KBM-7 (cell line): ENCODE measurements around the gene ESRRA.

Source experiments
- DNase-seq: peaks from one replicate; pipeline ENCODE4 v3.0.0-alpha.2; 2015
- in situ Hi-C: fragments of 300-500 bp; cut with MboI; formaldehyde crosslinking; loops from 2 replicates; pipeline ENCODE4 v1.14.3; 2020; ENCODE audit warnings: low sequenced_read_pairs, low pct_unique_long_range_greater_than_20kb, mixed read lengths

Gene ESRRA

GRCh38 chr11:64268893-64269539, 36.3 kb upstream of the ESRRA start:
- DNase-seq: peak; percentile 57
- in situ Hi-C loops: no loop called here

GRCh38 chr11:64269540-64270220, 35.6 kb upstream of the ESRRA start:
- peak; percentile 100 for DNase-seq
- in situ Hi-C loops: no loop called here

DNA sequence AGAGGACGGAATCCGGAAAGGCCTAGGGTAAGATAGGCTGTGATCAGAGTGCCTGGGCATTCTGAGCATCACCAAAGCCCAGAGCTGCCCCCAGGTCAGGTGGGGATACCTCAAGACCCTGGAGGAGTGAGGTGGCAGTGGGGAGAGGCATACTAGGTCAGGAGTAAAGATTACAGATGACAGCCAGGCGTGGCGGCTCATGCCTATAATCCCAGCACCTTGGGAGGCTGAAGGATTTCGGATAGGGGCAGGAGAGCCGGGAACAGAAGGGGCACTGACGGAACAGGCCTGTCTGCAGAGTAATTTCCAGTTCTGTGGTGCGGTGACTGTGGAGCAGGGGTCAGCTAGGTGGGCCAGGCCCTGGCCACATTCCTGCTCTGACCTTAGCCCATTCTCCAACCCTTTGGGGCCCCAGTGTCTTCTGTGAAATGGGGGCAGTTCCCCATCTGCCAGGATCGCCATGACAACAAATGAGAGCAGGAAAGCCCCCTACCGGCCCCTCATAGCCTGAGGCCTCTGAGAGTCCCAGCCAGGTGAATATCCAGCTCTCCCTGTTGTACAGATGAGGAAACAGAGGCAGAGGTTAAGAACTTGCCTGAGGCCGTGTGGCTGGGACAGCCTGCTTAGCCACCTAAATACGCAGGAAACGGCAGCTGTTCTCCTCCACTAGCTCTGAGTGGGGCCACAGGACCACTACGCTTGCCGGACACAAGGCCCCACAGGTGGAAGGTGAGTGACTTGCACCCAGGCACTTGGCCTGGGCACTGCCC, 30.1 kb upstream of the ESRRA start:
- DNase-seq: no peak
- in situ Hi-C loops: no loop called here

DNA sequence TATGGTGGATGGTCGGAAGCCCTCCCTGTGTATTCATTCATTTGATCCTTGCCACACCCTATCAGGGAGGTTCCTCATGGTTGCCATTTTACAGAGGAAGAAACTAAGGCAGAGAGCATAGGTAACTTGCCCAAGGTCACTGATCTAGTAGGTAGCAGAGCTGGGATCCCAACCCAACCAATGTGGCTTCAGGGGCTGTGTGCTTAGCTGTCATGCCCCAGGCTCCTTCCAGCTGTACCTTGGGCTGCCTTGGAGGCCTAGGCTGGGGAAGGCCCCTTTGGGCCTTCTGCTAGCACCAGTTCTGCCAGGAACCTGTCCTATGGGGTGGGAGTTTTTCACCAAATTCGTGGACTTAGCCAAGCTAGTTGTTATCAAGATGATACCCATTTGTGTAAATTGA, 29.5 kb upstream of the ESRRA start:
- no peak for DNase-seq
- in situ Hi-C loops: no loop called here

DNA sequence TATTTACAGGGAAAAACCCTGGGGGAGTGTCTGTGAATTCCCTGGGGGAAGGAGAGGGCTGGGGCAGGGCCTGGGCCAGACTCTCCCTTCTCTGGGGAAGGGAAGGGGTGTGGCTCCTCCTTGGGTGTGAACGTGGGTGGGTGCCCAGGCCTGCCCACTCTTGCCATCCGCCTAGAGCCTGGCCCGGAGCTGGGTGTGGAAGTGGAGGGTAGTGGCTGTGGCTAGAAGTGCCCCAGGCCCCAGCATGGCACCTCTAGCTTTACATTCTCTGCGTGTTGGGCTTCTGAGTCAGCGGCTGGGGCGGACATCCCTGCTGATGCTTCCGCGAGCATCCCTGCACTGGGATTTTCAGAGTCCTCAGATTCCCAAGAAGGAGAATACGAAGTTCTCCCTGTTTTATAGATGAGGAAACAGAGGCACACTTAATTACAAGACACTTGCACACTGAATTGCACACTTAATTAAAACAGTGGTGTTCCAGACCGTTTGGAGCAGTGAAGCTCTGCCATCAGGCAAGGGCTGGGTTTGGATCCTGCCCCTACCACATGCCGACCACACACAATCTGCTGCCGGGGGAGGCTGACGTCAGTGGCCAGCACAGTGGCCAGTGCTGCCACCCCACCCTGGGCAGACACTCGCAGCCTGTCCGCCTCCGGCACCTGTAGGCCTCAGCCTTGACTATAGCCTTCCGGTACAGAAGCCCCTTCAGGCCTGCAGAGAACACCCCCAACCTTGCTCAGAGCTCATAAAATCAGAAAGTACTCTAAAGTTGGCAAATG, 28.5 kb upstream of the ESRRA start:
- in situ Hi-C loops: no loop called here
- no peak for DNase-seq

GRCh38 chr11:64278576-64279190, 26.6 kb upstream of the ESRRA start:
- no peak for DNase-seq
- in situ Hi-C loops: no loop called here

- in situ Hi-C loops: no loop called here
- DNase-seq: no peak
These were observed 23.2 kb upstream of the ESRRA start for GRCh38 chr11:64281957-64282770.

- DNase-seq: no peak
- in situ Hi-C loops: no loop called here
These were observed 22.2 kb upstream of the ESRRA start for GRCh38 chr11:64283092-64283491.

- peak; percentile 94 for DNase-seq
- in situ Hi-C loops: no loop called here
These were observed 21.0 kb upstream of the ESRRA start, which contains the start of gene BAD for GRCh38 chr11:64284048-64284961. Gene BAD, minus strand, starts transcription at chr11:64284665. Its CDS starts 297 bp downstream, at chr11:64284368.

DNA sequence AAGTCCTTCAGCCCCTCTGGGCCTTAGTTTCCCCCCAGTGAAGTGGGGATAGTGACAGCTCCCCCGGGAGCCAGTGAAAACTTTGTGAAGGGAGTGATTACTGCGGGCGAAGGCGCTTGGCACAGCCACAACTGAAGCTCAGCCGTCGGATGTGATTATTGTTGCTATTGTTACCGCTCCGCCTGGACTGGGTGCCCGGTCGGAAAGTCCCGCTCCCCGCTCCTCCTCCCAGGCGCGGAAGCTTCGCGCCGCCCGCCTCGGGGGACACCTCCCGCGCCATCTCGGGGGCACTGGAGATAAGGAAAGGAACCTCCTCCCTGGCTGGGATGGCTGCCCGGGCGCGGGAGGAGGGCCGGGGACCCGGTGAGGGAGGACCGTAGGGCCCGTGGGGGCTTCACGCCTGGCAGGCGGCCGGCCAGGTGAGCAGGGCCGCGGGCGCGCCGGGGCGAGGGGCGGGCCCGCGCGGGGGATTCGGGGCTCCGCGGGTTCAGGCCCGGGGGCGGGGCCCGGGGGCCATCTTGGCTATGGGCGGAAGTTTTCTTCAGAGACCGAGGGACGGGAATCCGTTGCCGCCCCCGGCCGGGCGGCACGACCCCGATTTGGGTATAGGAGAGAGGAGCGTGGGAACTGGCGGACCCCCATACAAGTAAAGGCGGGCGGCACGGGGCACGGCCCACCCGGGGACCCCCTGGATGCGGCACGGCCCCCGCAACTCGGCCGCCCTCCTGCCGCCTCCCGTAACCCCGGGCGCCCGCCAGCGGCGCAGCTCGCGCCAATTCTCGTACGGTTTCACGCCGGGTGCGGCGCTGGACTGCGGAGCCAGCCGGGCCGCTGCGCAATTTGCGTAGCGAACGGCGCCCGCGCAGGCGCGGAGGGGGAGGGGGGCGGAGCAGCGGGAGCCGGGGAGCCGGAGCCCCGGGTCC, 20.1 kb upstream of the ESRRA start, which contains the start of gene GPR137:
TSS of gene GPR137 (plus strand) at position 887 of the 923 bp plus-strand sequence. CDS start 677 bp downstream, outside the sequence.
- in situ Hi-C loops: no loop called here
- peak; percentile 88 for DNase-seq

DNA sequence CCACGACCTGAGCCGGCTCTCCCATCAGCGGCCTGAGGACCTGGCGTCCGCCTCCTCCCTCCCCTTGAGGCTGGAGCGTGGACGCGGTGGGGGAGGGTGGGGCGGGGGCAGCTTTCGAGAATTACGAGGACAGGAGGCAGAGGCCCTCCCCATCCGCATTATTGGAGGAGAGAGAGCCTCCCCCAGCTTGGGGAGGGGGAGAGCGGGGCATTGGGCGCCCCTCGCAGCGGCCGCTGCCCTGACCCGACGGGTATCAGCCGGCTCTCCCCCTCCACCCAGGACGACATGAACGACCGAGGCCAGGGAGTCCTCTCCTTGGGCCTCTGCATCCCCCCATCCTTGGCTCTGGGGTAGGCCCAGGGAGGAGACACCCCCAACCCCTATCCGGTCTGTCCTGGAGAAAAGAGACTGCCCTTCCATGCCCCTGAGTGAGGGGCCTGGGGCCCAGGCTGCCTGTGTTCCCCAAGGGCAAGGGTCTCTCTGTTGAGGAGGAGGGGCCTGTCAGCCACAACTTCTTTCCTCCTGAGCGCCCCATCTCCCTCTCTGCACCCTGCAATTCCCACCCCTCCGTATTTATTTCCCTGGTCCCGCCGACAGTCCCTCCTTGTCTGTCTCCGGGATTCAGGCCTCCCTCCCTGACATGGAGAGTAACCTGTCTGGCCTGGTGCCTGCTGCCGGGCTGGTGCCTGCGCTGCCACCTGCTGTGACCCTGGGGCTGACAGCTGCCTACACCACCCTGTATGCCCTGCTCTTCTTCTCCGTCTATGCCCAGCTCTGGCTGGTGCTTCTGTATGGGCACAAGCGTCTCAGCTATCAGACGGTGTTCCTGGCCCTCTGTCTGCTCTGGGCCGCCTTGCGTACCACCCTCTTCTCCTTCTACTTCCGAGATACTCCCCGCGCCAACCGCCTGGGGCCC, 19.2 kb upstream of the ESRRA start:
- DNase-seq: no peak
- in situ Hi-C loops: no loop called here

DNA sequence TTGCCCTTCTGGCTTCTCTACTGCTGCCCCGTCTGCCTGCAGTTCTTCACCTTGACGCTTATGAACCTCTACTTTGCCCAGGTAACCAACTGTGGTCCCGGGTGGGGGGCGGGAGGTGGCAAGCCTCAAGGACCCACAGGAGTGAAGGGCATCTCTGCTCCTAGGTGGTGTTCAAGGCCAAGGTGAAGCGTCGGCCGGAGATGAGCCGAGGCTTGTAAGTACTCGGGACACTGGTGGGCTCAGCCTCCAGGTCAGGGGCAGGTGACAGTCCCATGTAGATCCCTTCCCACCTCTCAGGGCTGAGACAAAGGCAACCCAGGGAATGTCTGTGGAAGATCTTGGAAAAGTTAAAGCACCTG, 18.5 kb upstream of the ESRRA start:
- no peak for DNase-seq
- in situ Hi-C loops: no loop called here

GRCh38 chr11:64287676-64288352, 17.5 kb upstream of the ESRRA start:
- no peak for DNase-seq
- in situ Hi-C loops: no loop called here

DNA sequence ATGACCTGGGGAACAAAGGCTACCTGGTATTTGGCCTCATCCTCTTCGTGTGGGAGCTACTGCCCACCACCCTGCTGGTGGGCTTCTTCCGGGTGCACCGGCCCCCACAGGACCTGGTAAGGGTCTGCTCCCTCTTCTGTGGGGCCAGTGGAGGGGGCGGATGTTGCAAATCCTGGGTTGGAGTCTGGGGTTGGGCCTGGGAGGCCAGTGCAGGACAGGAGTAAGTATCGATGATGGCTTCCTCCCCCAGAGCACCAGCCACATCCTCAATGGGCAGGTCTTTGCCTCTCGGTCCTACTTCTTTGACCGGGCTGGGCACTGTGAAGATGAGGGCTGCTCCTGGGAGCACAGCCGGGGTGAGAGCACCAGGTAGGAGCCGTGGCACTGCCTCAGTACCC, 17.0 kb upstream of the ESRRA start:
- DNase-seq: no peak
- in situ Hi-C loops: no loop called here
